ENCODE data around the gene OXA1L.

OXA1L gene

DNA sequence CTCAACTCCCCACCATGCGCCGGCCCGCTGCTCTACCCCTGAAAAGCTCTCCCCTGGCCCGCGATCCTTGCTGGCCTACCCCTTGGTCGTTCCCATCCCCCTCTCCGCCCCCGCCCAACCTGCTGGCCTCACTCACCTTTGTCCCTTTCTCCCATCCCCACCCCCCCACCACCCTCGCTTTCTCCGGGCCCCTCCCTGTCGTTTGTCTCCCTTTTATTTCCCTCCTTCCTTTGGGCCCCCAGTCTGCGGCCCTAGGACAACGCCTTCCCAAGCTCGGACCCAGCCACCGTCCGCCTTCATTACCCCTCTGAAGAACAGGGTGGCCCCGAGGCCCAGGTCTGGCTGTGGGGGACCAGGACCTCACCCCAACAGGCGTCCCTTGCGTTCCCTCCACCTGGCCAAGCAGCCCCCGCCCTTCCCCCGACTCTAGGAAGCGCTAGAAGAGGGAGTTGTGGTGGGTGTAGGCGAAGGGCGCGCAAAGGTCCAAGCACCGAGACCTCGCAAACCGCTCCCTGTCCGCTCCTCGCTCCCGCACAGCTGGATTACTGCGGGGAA, 55.6 kb downstream of the OXA1L start:
- no peak for DNase-seq (ENCODE audit: low read depth in 1 of 2, low spot score in 1 of 2)
- Histone ChIP-seq H3K27ac (replicated peaks) (no peak overlapping the region), H3K4me3 (replicated peaks; ENCODE audit: insufficient read depth, low read length) (peak overlapping the region; percentile 35)

More for the DNA sequence above, 55.6 kb downstream of the OXA1L start:
- no peaks in the 10 kb centered on the region for H3K27me3 ChIP-seq (ENCODE audit: insufficient read depth, poor library complexity, severe bottlenecking)
- TF ChIP-seq, protein P1, sequence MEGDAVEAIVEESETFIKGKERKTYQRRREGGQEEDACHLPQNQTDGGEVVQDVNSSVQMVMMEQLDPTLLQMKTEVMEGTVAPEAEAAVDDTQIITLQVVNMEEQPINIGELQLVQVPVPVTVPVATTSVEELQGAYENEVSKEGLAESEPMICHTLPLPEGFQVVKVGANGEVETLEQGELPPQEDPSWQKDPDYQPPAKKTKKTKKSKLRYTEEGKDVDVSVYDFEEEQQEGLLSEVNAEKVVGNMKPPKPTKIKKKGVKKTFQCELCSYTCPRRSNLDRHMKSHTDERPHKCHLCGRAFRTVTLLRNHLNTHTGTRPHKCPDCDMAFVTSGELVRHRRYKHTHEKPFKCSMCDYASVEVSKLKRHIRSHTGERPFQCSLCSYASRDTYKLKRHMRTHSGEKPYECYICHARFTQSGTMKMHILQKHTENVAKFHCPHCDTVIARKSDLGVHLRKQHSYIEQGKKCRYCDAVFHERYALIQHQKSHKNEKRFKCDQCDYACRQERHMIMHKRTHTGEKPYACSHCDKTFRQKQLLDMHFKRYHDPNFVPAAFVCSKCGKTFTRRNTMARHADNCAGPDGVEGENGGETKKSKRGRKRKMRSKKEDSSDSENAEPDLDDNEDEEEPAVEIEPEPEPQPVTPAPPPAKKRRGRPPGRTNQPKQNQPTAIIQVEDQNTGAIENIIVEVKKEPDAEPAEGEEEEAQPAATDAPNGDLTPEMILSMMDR (IDR thresholded peaks at IDR 0.05; ENCODE audit: insufficient read depth, low read length), result no peak
- no peak for TF ChIP-seq SPI1 (IDR thresholded peaks at IDR 0.05; ENCODE audit: borderline replicate concordance, low read depth)
- no peak for TF ChIP-seq REST (IDR thresholded peaks at IDR 0.05; ENCODE audit: insufficient replicate concordance, low read depth)
- TF ChIP-seq GABPA (IDR thresholded peaks at IDR 0.05; ENCODE audit: low read depth), result no peak
- no peak for TF ChIP-seq POLR2AphosphoS5 (IDR thresholded peaks at IDR 0.05; ENCODE audit: low read depth)
